Measurements from ENCODE around the gene MYH3.

Gene MYH3

DNA sequence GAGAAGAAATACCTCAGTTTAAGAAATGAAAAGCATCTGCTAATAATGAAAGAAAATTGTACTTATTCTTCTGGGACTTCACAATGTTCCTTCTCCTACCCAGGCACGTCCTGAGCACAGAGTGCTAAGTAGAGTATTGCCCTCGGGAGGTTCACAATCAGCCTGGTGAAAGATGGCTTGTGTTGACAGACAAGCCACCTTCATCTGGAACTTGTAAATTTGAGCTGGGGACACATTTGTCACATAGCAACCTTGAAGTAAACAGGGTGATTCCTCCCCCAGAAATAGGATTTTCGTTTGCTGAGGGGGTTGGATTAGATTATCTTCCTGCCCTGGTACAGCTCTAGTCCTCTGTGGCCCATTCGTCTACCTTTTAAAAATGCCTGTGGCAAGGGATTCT is 73.3 kb downstream of the MYH3 start:
- no peak overlapping the region for H3K4me3 ChIP-seq (ENCODE audit: low read depth, low read length)
- TF ChIP-seq, protein P1, sequence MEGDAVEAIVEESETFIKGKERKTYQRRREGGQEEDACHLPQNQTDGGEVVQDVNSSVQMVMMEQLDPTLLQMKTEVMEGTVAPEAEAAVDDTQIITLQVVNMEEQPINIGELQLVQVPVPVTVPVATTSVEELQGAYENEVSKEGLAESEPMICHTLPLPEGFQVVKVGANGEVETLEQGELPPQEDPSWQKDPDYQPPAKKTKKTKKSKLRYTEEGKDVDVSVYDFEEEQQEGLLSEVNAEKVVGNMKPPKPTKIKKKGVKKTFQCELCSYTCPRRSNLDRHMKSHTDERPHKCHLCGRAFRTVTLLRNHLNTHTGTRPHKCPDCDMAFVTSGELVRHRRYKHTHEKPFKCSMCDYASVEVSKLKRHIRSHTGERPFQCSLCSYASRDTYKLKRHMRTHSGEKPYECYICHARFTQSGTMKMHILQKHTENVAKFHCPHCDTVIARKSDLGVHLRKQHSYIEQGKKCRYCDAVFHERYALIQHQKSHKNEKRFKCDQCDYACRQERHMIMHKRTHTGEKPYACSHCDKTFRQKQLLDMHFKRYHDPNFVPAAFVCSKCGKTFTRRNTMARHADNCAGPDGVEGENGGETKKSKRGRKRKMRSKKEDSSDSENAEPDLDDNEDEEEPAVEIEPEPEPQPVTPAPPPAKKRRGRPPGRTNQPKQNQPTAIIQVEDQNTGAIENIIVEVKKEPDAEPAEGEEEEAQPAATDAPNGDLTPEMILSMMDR (IDR thresholded peaks at IDR 0.05; ENCODE audit: low read depth, low read length): no peak

DNA sequence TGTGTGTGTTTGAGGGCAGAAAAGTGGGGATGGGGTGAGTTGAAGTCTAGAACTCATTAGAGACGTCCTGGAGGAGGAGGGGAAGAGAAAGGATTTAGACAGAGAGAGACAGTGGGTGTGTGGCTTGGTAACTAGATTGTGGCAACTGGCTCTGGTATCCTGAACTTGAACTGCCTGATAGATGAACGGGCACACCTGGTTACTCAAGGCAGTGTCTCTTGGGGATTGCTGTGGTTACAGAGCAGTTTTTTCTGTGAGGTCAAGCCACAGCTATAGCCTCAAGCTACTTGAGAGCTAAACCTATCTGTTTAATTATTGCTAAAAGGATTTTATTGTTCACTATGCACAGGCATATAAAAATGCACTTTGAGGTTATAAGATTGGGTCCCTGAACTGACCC is 77.8 kb downstream of the MYH3 start:
- H3K4me3 ChIP-seq (ENCODE audit: low read depth, low read length): no peak overlapping the region
- TF ChIP-seq, protein P1 (IDR thresholded peaks at IDR 0.05; ENCODE audit: low read depth, low read length): no peak

Data from WI38 (cell line).